ENCODE data around the gene RAB10.

RAB10 gene

GRCh38 chr2:26122630-26123029, 88.7 kb downstream of the RAB10 start:
- no peak overlapping the region for H2AFZ ChIP-seq (ENCODE audit: low read depth, low read length)
- no peaks in the 10 kb centered on the region for H3K9me3 ChIP-seq (ENCODE audit: insufficient read depth, low read length, severe bottlenecking)
- no peak for TF ChIP-seq CTCF (IDR thresholded peaks at IDR 0.05; ENCODE audit: borderline replicate concordance, extremely low read depth, low read length, poor library complexity, severe bottlenecking)
- TF ChIP-seq EZH2 (IDR thresholded peaks at IDR 0.05; ENCODE audit: borderline replicate concordance, low read depth, low read length, severe bottlenecking), result no peak
- H3K79me2 ChIP-seq (ENCODE audit: insufficient read depth, low read length), result peaks cover 48% of the 10 kb centered on the region
- ATAC-seq (ENCODE audit: insufficient read depth, low read depth) (no peak), DNase-seq (no peak)
- no peak overlapping the region for H3K4me3 ChIP-seq (ENCODE audit: low read depth in 1 of 2, low read length in 2 of 2)
- peaks cover 18% of the 10 kb centered on the region; the same call in 1 of the 2 replicates for H3K36me3 ChIP-seq (ENCODE audit: insufficient read depth, low read length)
- no peak overlapping the region for H3K4me2 ChIP-seq (ENCODE audit: insufficient read depth, low read length)
- H3K9ac ChIP-seq (ENCODE audit: low read depth, low read length), result no peak overlapping the region
- no peaks in the 10 kb centered on the region for H3K4me1 ChIP-seq (ENCODE audit: insufficient read depth, low read length)
- H3K27me3 ChIP-seq (ENCODE audit: insufficient read depth, low read length, poor library complexity), result no peaks in the 10 kb centered on the region
- H3K27ac ChIP-seq (ENCODE audit: low read length), result no peak overlapping the region
- peaks cover 28% of the 10 kb centered on the region for H4K20me1 ChIP-seq (ENCODE audit: insufficient read depth, low read length)

GRCh38 chr2:26123426-26123825, 89.5 kb downstream of the RAB10 start:
- no peak overlapping the region for H3K4me2 ChIP-seq (ENCODE audit: insufficient read depth, low read length)
- peaks cover 26% of the 10 kb centered on the region; the same call in 1 of the 2 replicates for H3K36me3 ChIP-seq (ENCODE audit: insufficient read depth, low read length)
- H3K9me3 ChIP-seq (ENCODE audit: insufficient read depth, low read length, severe bottlenecking), result no peaks in the 10 kb centered on the region
- H3K4me3 ChIP-seq (ENCODE audit: low read depth in 1 of 2, low read length in 2 of 2), result no peak overlapping the region
- no peaks in the 10 kb centered on the region for H3K27me3 ChIP-seq (ENCODE audit: insufficient read depth, low read length, poor library complexity)
- no peak overlapping the region for H2AFZ ChIP-seq (ENCODE audit: low read depth, low read length)
- no peak for TF ChIP-seq CTCF (IDR thresholded peaks at IDR 0.05; ENCODE audit: borderline replicate concordance, extremely low read depth, low read length, poor library complexity, severe bottlenecking)
- TF ChIP-seq EZH2 (IDR thresholded peaks at IDR 0.05; ENCODE audit: borderline replicate concordance, low read depth, low read length, severe bottlenecking), result no peak
- H4K20me1 ChIP-seq (ENCODE audit: insufficient read depth, low read length), result peaks cover 28% of the 10 kb centered on the region
- no peaks in the 10 kb centered on the region for H3K4me1 ChIP-seq (ENCODE audit: insufficient read depth, low read length)
- H3K27ac ChIP-seq (ENCODE audit: low read length), result no peak overlapping the region
- DNase-seq (no peak), ATAC-seq (ENCODE audit: insufficient read depth, low read depth) (no peak)
- no peak overlapping the region for H3K9ac ChIP-seq (ENCODE audit: low read depth, low read length)
- H3K79me2 ChIP-seq (ENCODE audit: insufficient read depth, low read length), result peaks cover 44% of the 10 kb centered on the region

- ATAC-seq (ENCODE audit: insufficient read depth, low read depth) (no peak), DNase-seq (no peak)
- Histone ChIP-seq H3K9ac (ENCODE audit: low read depth, low read length) (no peak overlapping the region), H3K4me3 (ENCODE audit: low read depth in 1 of 2, low read length in 2 of 2) (no peak overlapping the region), H3K27ac (ENCODE audit: low read length) (no peak overlapping the region), H3K36me3 (ENCODE audit: insufficient read depth, low read length) (peaks cover 36% of the 10 kb centered on the region), H3K27me3 (ENCODE audit: insufficient read depth, low read length, poor library complexity) (no peaks in the 10 kb centered on the region), H3K9me3 (ENCODE audit: insufficient read depth, low read length, severe bottlenecking) (no peaks in the 10 kb centered on the region), H3K4me2 (ENCODE audit: insufficient read depth, low read length) (no peak overlapping the region), H2AFZ (ENCODE audit: low read depth, low read length) (no peak overlapping the region), H3K79me2 (ENCODE audit: insufficient read depth, low read length) (peaks cover 25% of the 10 kb centered on the region), H4K20me1 (ENCODE audit: insufficient read depth, low read length) (peaks cover 15% of the 10 kb centered on the region), H3K4me1 (ENCODE audit: insufficient read depth, low read length) (no peaks in the 10 kb centered on the region)
- TF ChIP-seq EZH2 (IDR thresholded peaks at IDR 0.05; ENCODE audit: borderline replicate concordance, low read depth, low read length, severe bottlenecking), result no peak
- TF ChIP-seq CTCF (IDR thresholded peaks at IDR 0.05; ENCODE audit: borderline replicate concordance, extremely low read depth, low read length, poor library complexity, severe bottlenecking), result no peak
Observed at GRCh38 chr2:26126074-26126473, 92.2 kb downstream of the RAB10 start.

- no peaks in the 10 kb centered on the region for H3K27me3 ChIP-seq (ENCODE audit: insufficient read depth, low read length, poor library complexity)
- no peak overlapping the region for H3K9ac ChIP-seq (ENCODE audit: low read depth, low read length)
- ATAC-seq (ENCODE audit: insufficient read depth, low read depth) (no peak), DNase-seq (no peak)
- TF ChIP-seq CTCF (IDR thresholded peaks at IDR 0.05; ENCODE audit: borderline replicate concordance, extremely low read depth, low read length, poor library complexity, severe bottlenecking) (no peak), EZH2 (IDR thresholded peaks at IDR 0.05; ENCODE audit: borderline replicate concordance, low read depth, low read length, severe bottlenecking) (no peak)
- H2AFZ ChIP-seq (ENCODE audit: low read depth, low read length), result no peak overlapping the region
- peaks cover 14% of the 10 kb centered on the region for H4K20me1 ChIP-seq (ENCODE audit: insufficient read depth, low read length)
- peaks cover 20% of the 10 kb centered on the region for H3K79me2 ChIP-seq (ENCODE audit: insufficient read depth, low read length)
- no peak overlapping the region for H3K4me3 ChIP-seq (ENCODE audit: low read depth in 1 of 2, low read length in 2 of 2)
- H3K36me3 ChIP-seq (ENCODE audit: insufficient read depth, low read length), result peaks cover 39% of the 10 kb centered on the region
- no peaks in the 10 kb centered on the region for H3K9me3 ChIP-seq (ENCODE audit: insufficient read depth, low read length, severe bottlenecking)
- no peak overlapping the region for H3K4me2 ChIP-seq (ENCODE audit: insufficient read depth, low read length)
- H3K4me1 ChIP-seq (ENCODE audit: insufficient read depth, low read length), result no peaks in the 10 kb centered on the region
- no peak overlapping the region for H3K27ac ChIP-seq (ENCODE audit: low read length)
Observed at GRCh38 chr2:26128176-26128575, 94.3 kb downstream of the RAB10 start.

All from DND-41 (cell line).